Measurements from ENCODE around the gene MSH6. TPM values are rescaled to one million over a fixed set of nuclear protein-coding genes. Genes with fewer than 3 reads are reported as not detected.
"Not testable (repeated sequence)": the region's sequence is repeated elsewhere in the genome, so short reads cannot be mapped to it uniquely, and the experiment has no call there.

The MSH6 gene
- total and polyA plus RNA-seq, 8 donors = 4.3 to 30.9 (median 23.3) TPM

- intact Hi-C loops (cut with DNase I) = no loop called here
- no peak for TF ChIP-seq CTCF (IDR thresholded peaks at IDR 0.05)
- Histone ChIP-seq H3K4me1 (peaks cover 0 to 3% (median 0%) of the 10 kb centered on the region in 3 donors), H3K9me3 (no peaks in the 10 kb centered on the region), H3K27me3 (no peaks in the 10 kb centered on the region), H3K4me3 (no peak overlapping the region), H3K36me3 (no peaks in the 10 kb centered on the region), H3K27ac (no peak overlapping the region)
- 88 to 89% methylated on average over 2 of the region's 2 CpGs for WGBS, 2 donors
- ATAC-seq = no peak
- FAIRE-seq = no peak
- no peak for DNase-seq
Measured at GRCh38 chr2:47844162-47844561, 61.2 kb downstream of the MSH6 start.

- Histone ChIP-seq H3K36me3 (no peaks in the 10 kb centered on the region), H3K9me3 (no peaks in the 10 kb centered on the region), H3K27ac (no peak overlapping the region), H3K4me1 (peaks cover 0 to 11% (median 0%) of the 10 kb centered on the region in 3 donors), H3K27me3 (no peaks in the 10 kb centered on the region), H3K4me3 (no peak overlapping the region)
- DNase-seq (no peak), FAIRE-seq (no peak), ATAC-seq (no peak)
- intact Hi-C loops (cut with DNase I) = no loop called here
- 60 to 67% methylated on average over 2 of the region's 2 CpGs for WGBS, 2 donors
- no peak for TF ChIP-seq CTCF (IDR thresholded peaks at IDR 0.05)
Measured at GRCh38 chr2:47849368-47849767, 66.4 kb downstream of the MSH6 start.

GRCh38 chr2:47850198-47850597 is 67.3 kb downstream of the MSH6 start:
- no peak for TF ChIP-seq CTCF (IDR thresholded peaks at IDR 0.05)
- Histone ChIP-seq H3K36me3 (no peaks in the 10 kb centered on the region), H3K4me3 (no peak overlapping the region), H3K27me3 (no peaks in the 10 kb centered on the region), H3K27ac (no peak overlapping the region), H3K4me1 (peaks cover 0 to 11% (median 0%) of the 10 kb centered on the region in 3 donors), H3K9me3 (no peaks in the 10 kb centered on the region)
- WGBS, 2 donors = 69 to 81% methylated on average over 1 of the region's 1 CpG
- DNase-seq (no peak), ATAC-seq (no peak), FAIRE-seq (no peak)
- intact Hi-C loops (cut with DNase I) = loop anchor here in 1 of 3 donors (10.0 kb wide), 1 partner anchor 255 kb away; no protein-coding TSS in a partner anchor

GRCh38 chr2:47853067-47853777 is 70.3 kb downstream of the MSH6 start:
- 83 to 87% methylated on average over 8 of the region's 8 CpGs for WGBS, 2 donors
- H3K36me3 ChIP-seq, ATAC-seq, H3K4me3 ChIP-seq, H3K27ac ChIP-seq, FAIRE-seq, DNase-seq, H3K9me3 ChIP-seq, H3K27me3 ChIP-seq: not testable (repeated sequence)
- H3K4me1 ChIP-seq = peaks cover 11 to 21% (median 11%) of the 10 kb centered on the region in 3 donors
- intact Hi-C loops (cut with DNase I) = loop anchor here in 1 of 3 donors (10.0 kb wide), 1 partner anchor 252 kb away; no protein-coding TSS in a partner anchor

Other genes starting within 250 kb of the MSH6 start
- under 1 TPM in 5 of 6 donors, not detected in 1; 0.03 to 0.13 (median 0.06) TPM for gene KCNK12, start 212.2 kb upstream of the MSH6 start, total RNA-seq
- under 1 TPM; 0.04 to 0.09 TPM for gene KCNK12, start 212.2 kb upstream of the MSH6 start, polyA plus RNA-seq
- 10 to 100 TPM; 19.6 to 40.1 (median 24.8) TPM for gene FBXO11, start 123.4 kb downstream of the MSH6 start, total RNA-seq
- 10 to 100 TPM; 15.2 to 27.6 TPM for gene FBXO11, start 123.4 kb downstream of the MSH6 start, polyA plus RNA-seq